ENCODE results near the gene CCRL2. TPM values are rescaled to one million over a fixed set of nuclear protein-coding genes. Genes with fewer than 3 reads are reported as not detected.

The CCRL2 gene
- total and polyA plus RNA-seq, 2 of the 4 experiments (the other 2 are of a cell fraction): 0.29 to 0.36 TPM

- TF ChIP-seq RAD21 (IDR thresholded peaks at IDR 0.05; ENCODE audit: low read length) (no peak), RCOR1 (IDR thresholded peaks at IDR 0.05; ENCODE audit: insufficient replicate concordance, low read length) (no peak), CTCF (conservative IDR thresholded peaks at IDR 0.05; ENCODE audit: low read depth, low read length) (no peak), FOS (IDR thresholded peaks at IDR 0.05; ENCODE audit: low read depth, low read length) (no peak), POLR2A (IDR thresholded peaks at IDR 0.05; ENCODE audit: low read depth, low read length) (no peak), RFX5 (IDR thresholded peaks at IDR 0.05; ENCODE audit: low read depth, low read length) (no peak), CHD1 (IDR thresholded peaks at IDR 0.05; ENCODE audit: low read depth, low read length) (no peak), MAZ (IDR thresholded peaks at IDR 0.05; ENCODE audit: borderline replicate concordance, low read depth, low read length) (no peak)
- TF ChIP-seq, protein P1, sequence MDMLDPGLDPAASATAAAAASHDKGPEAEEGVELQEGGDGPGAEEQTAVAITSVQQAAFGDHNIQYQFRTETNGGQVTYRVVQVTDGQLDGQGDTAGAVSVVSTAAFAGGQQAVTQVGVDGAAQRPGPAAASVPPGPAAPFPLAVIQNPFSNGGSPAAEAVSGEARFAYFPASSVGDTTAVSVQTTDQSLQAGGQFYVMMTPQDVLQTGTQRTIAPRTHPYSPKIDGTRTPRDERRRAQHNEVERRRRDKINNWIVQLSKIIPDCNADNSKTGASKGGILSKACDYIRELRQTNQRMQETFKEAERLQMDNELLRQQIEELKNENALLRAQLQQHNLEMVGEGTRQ (IDR thresholded peaks at IDR 0.05; ENCODE audit: low read depth, low read length): no peak
- Histone ChIP-seq H2AFZ (replicated peaks; ENCODE audit: low read length, poor library complexity) (no peak overlapping the region), H3K4me2 (ENCODE audit: low read depth, low read length) (no peak overlapping the region), H3K4ac (ENCODE audit: low read depth, low read length) (no peak overlapping the region), H2BK120ac (ENCODE audit: low read depth, low read length) (no peak overlapping the region), H2BK5ac (ENCODE audit: low read depth, low read length, poor library complexity, severe bottlenecking) (no peak overlapping the region), H3K9ac (ENCODE audit: low read depth, low read length) (no peak overlapping the region), H3K9me3 (ENCODE audit: control insufficient read depth, insufficient read depth, low read length) (no peaks in the 10 kb centered on the region), H4K20me1 (ENCODE audit: insufficient read depth, low read length) (no peaks in the 10 kb centered on the region), H3K36me3 (ENCODE audit: control insufficient read depth, insufficient read depth, low read length) (no peaks in the 10 kb centered on the region), H3K27ac (ENCODE audit: insufficient read depth, low read length) (no peak overlapping the region), H3K79me1 (ENCODE audit: low read depth in 1 of 2, low read length in 2 of 2) (peaks cover 0 to 4% of the 10 kb centered on the region in 2 experiments; a peak in 1 of 4 replicates), H3K14ac (replicated peaks; ENCODE audit: low read depth, low read length) (no peak overlapping the region), H3K56ac (ENCODE audit: extremely low read depth, insufficient read depth, low read length) (no peak overlapping the region), H3K4me1 (ENCODE audit: control insufficient read depth, insufficient read depth, low read length) (peaks cover 18% of the 10 kb centered on the region), H3K18ac (ENCODE audit: low read depth, low read length) (no peak overlapping the region), H4K91ac (ENCODE audit: insufficient read depth, low read depth, low read length) (no peak overlapping the region), H2BK20ac (ENCODE audit: low read depth, low read length) (no peak overlapping the region), H4K8ac (ENCODE audit: low read depth in 2 of 2, low read length in 2 of 2) (no peak overlapping the region), H3K9me1 (ENCODE audit: insufficient read depth, low read length) (peaks cover 5% of the 10 kb centered on the region), H2AK5ac (ENCODE audit: low read depth, low read length) (no peak overlapping the region), H3K4me3 (ENCODE audit: insufficient read depth, low read depth, low read length) (no peak overlapping the region), H3K23ac (ENCODE audit: low read depth, low read length) (no peak overlapping the region), H3K27me3 (ENCODE audit: control insufficient read depth, insufficient read depth, low read length) (peaks cover 1% of the 10 kb centered on the region; the same call in 1 of the 2 replicates), H4K5ac (ENCODE audit: low read depth, low read length) (no peak overlapping the region), H2AK9ac (replicated peaks; ENCODE audit: low read depth, low read length, poor library complexity) (no peak overlapping the region), H2BK15ac (ENCODE audit: low read depth, low read length) (no peak overlapping the region)
- dilution Hi-C loops (cut with HindIII; ENCODE audit: low sequenced_read_pairs, unreplicated experiment) (no loop called here), in situ Hi-C loops (cut with MboI; ENCODE audit: low sequenced_read_pairs) (no loop called here), intact Hi-C loops (cut with micrococcal nuclease) (no loop called here)
- CTCF ChIA-PET: no interaction called here
- ATAC-seq (ENCODE audit: low read depth) (no peak), DNase-seq (no peak)
- POLR2A ChIA-PET (ENCODE audit: unreplicated experiment): no interaction called here
- BruUV-seq (replicated peaks): no TSS peak
- no CpG with 5 or more reads among the region's 2 CpGs for whole genome bisulfite sequencing, 2 experiments (ENCODE audit: extremely low coverage in 2 of 2, insufficient read length in 1 of 2)
Measured at GRCh38 chr3:46410669-46411068, 3.6 kb downstream of the CCRL2 start.
